ENCODE data around the gene DBN1.

DBN1 gene
- total RNA-seq: 6.2 to 98.8 (median 84.1) reads per million in 4 experiments

GRCh38 chr5:177473443-177474001, at the start of gene DBN1:
TSS of gene DBN1 (minus strand) at chr5:177473634. CDS start at chr5:177473521, 113 bp downstream.
- no peak for DNase-seq

GRCh38 chr5:177520916-177521513, 47.6 kb upstream of the DBN1 start:
- no peak for DNase-seq

- DNase-seq: no peak
Observed at GRCh38 chr5:177520271-177520670, 46.8 kb upstream of the DBN1 start.

- no peak for DNase-seq
Observed at GRCh38 chr5:177519463-177520235, 46.2 kb upstream of the DBN1 start.

GRCh38 chr5:177516601-177517568, 43.5 kb upstream of the DBN1 start, which contains the start of gene DDX41:
TSS of gene DDX41 (minus strand) at chr5:177516961. CDS start at chr5:177516945, 16 bp downstream.
- peak; percentile 93 for DNase-seq

- DNase-seq: no peak
Observed at GRCh38 chr5:177515580-177515979, 42.1 kb upstream of the DBN1 start.

- no peak for DNase-seq
Observed at GRCh38 chr5:177514541-177514940, 41.1 kb upstream of the DBN1 start.

GRCh38 chr5:177513500-177513899, 40.1 kb upstream of the DBN1 start:
- no peak for DNase-seq

- no peak for DNase-seq
Observed at GRCh38 chr5:177512736-177513380, 39.4 kb upstream of the DBN1 start.

- no peak for DNase-seq
Observed at GRCh38 chr5:177511796-177512675, 38.6 kb upstream of the DBN1 start.

GRCh38 chr5:177511181-177511580, 37.7 kb upstream of the DBN1 start:
- no peak for DNase-seq

GRCh38 chr5:177510567-177511053, 37.2 kb upstream of the DBN1 start:
- DNase-seq: no peak

- DNase-seq: no peak
Observed at GRCh38 chr5:177509991-177510566, 36.6 kb upstream of the DBN1 start.

- no peak for DNase-seq
Observed at GRCh38 chr5:177509381-177509951, 36.0 kb upstream of the DBN1 start, which contains the start of gene DOK3. TSS of gene DOK3 (minus strand) at chr5:177509826. CDS start at chr5:177509540, 286 bp downstream.

GRCh38 chr5:177508837-177509236, 35.4 kb upstream of the DBN1 start:
- DNase-seq: no peak

GRCh38 chr5:177508221-177508611, 34.8 kb upstream of the DBN1 start:
- no peak for DNase-seq

GRCh38 chr5:177507596-177508220, 34.3 kb upstream of the DBN1 start:
- DNase-seq: no peak

- DNase-seq: no peak
Observed at GRCh38 chr5:177507165-177507564, 33.7 kb upstream of the DBN1 start.

- DNase-seq: no peak
Observed at GRCh38 chr5:177505075-177505474, 31.6 kb upstream of the DBN1 start.

All from effector CD8-positive, alpha-beta T cell (primary cell).